ENCODE data around the gene NEU2.
"Not testable (repeated sequence)": the region's sequence is repeated elsewhere in the genome, so short reads cannot be mapped to it uniquely, and the experiment has no call there.

Gene NEU2

DNA sequence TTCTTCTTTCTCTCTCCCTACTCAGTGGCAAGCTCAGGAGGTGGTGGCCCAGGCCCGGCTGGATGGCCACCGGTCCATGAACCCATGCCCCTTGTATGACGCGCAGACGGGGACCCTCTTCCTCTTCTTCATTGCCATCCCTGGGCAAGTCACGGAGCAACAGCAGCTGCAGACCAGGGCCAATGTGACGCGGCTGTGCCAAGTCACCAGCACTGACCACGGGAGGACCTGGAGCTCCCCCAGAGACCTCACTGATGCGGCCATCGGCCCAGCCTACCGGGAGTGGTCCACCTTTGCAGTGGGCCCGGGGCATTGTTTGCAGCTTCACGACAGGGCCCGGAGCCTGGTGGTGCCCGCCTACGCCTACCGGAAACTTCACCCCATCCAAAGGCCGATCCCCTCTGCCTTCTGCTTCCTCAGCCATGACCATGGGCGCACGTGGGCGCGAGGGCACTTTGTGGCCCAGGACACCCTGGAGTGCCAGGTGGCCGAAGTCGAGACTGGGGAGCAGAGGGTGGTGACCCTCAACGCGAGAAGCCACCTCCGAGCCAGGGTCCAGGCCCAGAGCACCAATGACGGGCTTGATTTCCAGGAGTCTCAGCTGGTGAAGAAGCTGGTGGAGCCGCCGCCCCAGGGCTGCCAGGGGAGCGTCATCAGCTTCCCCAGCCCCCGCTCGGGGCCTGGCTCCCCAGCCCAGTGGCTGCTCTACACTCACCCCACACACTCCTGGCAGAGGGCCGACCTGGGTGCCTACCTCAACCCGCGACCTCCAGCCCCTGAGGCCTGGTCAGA is 1.8 kb downstream of the NEU2 start:
- no peak for DNase-seq (ENCODE audit: low spot score)

DNA sequence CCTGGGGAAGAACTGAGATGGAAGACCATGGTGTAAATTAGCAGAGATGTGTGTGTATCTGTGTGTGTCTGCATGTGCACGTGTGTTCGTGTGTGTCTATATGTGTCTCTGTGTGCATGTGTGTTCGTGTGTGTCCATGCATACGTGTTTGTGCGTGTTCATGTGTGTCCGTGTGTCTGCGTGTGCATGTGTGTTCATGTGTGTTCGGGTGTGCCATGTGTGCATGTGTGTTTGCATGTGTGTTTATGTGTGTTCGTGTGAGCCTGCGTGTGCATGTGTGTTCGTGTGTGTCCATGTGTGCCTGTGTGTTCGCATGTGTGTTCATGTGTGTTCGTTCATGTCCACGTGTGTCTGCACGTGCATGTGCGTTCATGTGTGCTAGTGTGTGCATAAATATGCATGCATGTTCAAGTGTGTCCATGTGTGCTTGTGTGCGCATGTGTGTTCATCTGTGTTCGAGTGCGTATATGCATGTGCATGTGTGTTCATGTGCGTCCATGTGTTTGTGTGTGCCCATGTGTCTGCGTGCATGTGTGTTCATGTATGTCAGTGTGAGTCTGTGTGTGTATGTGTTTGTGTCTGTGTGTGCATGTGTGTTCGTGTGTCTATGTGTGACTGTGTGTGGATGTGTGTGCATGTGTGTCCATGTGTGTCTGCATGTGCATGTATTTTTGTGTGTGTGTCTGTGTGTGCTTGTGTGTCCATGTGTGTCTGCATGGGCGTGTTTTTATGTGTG is 3.1 kb downstream of the NEU2 start:
- no peak for DNase-seq (ENCODE audit: low spot score)

DNA sequence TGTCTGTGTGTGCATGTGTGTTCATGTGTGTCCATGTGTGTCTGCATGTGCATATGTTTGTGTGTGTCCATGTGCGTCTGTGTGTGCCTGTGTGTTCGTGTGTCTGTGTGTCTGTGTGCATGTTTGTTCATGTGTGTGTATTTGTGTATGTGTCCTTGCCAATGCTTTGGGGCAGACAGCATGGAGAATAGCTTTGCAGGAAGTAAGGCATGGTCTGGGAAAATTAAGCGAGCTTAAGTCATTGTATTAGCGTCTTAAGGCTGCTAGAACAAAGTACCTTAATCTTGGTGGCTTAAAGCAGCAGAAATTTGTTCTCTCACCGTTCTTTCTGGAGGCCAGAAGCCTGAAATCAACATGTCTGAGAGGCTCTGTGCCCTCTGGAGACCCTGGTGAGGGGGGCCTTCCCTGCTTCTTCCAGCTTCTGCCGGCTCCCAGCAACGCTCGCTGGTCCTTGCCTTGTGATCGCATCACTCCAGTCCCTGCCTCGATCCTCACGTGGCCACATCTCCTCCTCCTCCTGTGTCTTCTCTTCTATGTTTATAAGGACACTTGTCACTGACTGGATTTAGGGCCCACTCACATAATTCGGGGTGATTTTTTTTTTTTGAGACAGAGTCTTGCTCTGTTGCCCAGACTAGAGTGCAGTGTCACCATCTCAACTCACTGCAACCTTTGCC is 3.8 kb downstream of the NEU2 start:
- DNase-seq (ENCODE audit: low spot score) = no peak

DNA sequence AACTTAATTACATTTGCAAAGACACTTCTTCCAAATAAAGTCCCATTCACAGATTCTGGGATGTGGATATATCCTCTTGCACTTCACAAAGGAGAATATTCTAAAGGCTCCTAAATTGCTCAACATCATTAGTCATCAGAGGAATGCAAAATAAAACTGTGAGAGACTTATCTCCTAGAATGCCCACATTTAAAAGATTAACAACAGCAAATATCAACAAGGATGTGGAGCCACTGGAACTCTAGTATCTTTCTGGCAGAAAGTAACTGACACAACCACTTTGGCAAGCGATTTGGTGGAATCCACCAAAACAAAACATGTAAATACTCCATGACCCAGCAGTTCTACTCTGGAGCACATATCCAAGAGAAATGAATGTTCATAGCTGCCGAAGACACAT is 4.6 kb downstream of the NEU2 start:
- DNase-seq (ENCODE audit: low spot score) = no peak

DNA sequence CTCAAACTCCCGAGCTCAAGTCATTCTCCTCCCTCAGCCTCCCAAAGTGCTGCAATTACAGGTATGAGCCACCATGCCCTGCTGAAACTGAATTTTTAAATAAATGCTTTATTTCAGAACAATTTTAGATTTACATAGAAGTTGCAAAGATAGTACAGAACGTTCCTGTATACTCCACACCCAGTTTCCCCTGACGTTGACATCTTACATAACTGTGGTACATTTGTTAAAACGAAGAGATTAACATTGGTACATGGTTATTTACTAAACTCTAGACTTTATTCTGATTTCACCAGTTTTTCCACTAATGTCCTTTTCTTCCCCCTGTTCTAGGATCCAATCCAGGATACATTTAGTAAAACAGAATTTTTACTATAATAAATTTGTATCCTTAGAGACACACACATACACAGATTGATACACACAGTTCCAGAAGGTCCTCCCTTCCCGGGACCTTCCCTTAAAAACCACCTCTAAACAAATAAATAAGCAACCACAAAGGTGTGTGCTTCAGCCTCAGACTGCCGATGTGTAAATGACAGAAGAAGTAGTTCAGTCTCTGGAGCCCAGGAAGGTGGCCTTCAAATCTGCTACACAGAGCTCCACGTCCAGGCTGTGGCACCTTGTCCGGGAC is 6.9 kb downstream of the NEU2 start:
- no peak for DNase-seq (ENCODE audit: low spot score)

DNA sequence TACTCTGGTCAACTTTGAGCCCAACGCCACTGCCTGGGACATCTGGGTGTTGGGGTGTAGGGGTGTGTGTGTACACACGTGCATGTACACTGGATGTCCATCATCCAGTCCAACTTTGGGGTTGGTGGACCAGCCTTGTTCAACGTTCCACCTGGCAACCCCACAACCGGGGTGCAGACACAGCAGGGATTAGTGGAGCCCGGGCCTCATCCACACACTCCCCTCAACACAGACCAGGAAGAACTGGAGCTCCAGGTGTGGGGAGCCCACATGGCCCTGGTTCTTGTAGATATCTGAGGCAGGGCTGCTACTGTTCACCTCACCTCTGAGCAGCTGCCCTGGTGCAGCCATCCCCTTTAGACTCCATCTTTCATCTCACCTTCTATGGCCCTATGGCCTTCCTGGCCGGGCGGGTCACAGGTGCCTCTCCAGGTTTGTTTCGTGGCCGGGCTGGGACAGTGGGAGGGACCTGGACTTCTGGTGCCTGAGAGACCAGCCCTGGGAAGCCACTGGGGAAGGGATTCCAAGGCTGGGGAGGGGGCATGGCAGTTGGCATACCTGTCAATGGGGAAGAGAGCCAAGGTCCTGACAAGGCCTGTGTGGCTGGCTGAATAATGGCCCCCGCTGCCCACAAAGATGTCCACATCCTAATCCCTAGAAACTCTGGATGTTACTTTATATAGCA is 7.5 kb downstream of the NEU2 start:
- DNase-seq (ENCODE audit: low spot score) = no peak

DNA sequence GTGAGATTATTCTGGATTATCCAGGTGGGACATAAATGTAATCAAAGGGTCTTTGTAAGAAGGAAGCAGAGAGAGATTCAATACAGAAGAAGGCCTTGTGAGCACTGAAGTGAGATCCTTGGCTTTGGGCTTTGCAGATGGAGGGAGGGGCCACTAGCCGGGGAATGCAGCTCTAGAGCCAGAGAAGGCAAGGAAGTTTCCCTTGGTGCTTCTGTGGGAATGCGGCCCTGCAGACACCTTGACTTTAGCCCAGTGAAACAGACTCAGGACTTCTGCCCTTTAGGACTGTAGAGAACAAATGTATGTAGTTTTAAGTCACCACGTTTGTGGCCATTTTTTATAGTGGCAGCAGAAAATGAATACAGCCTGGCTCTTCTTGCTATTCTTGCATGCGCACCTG is 8.1 kb downstream of the NEU2 start:
- no peak for DNase-seq (ENCODE audit: low spot score)

DNA sequence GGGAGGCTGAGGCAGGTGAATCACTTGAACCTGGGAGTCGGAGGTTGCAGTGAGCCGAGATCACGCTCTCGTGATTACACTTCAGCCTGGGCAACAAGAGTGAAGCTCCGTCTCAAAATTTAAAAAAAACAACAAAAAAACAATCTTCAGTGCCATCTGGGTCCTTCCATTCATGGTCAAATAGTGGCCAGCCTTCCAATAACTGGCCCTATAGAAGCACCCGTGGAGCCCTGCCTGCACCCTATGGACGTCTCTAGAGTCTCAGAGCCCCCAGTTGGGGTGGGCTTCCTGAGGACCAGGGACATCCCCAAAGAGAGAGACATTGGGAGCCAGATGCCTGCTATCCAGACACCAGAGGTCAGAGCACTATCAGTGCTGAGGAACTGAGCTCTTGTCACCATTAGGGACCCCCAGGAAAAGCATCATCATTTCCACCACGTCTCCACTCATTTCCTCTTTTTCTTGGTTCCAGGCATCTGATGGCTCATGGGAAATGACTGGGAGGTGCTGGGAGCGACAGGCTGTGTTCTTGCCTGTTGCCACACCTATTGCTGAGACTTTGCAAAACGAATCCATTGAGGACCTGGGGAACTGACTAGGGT is 9.4 kb downstream of the NEU2 start:
- DNase-seq (ENCODE audit: low spot score) = no peak

DNA sequence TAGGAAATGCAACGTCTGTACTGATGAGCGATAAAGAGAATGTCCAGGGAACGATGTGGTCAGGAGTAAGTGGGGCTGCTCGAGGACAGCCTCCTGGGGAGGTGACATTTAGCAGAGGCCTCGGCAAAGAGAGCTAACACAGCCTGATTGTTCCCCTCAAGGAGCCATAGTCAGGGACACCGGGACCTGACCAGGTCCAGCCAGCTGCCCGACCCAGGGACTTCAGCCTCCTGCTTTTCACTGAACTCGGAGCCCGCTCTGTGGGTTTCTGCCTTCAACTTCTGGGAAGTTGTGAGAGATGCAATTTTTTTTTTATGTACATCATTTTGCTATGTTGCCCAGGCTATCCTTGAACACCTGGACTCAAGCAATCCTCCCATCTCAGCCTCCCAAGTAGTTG is 10.1 kb downstream of the NEU2 start:
- no peak for DNase-seq (ENCODE audit: low spot score)

DNA sequence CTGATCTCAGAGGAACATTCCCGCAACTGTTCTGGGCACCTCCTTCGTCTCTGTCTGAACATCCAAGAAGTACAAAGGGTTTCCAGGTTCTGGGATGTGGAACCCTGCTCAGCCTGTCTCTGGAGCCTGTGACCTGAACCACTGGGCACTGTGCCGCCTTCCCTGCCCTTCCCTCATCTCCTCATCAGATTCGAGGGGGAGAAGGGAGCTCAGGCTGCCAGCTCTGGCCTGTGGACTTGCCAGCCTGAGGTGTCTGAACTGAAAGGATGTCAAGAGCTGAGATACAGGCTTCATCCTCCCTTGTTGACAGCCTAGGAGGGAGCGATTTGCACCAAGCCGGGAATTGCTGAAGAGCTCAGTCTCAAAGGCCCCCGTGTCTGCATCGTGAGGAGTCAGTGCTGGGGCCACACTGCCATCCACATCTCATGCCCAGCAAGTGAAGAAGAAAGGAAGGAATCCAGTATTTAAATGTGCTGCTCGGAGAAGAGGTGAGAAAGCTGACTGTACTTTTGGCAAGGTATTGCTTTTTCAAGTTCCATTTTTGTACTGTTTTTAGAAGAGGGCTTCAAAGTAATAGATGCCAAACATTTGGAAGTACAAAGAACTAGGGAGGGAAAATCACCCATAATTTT is 12.6 kb downstream of the NEU2 start:
- DNase-seq (ENCODE audit: low spot score) = no peak

DNA sequence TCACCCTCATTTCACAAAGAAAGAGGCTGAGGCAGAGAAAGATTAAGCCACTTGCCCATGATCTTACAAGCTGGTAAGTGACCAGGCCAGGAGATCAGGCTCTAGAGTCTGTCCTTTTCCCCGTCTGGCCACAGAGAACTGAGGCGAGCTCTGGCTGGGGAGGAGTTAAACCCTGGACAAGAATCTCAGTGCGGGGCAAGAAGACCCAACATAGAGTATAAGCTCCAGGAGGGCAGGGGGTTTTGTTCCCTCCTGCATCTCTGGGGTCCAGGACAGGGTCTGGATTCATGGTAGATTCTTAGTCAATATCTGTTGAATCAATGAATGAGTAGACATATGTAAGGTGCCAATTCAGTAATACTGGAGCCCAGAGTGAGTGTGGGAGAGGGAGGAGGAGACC is 14.7 kb downstream of the NEU2 start:
- DNase-seq (ENCODE audit: low spot score) = no peak

DNA sequence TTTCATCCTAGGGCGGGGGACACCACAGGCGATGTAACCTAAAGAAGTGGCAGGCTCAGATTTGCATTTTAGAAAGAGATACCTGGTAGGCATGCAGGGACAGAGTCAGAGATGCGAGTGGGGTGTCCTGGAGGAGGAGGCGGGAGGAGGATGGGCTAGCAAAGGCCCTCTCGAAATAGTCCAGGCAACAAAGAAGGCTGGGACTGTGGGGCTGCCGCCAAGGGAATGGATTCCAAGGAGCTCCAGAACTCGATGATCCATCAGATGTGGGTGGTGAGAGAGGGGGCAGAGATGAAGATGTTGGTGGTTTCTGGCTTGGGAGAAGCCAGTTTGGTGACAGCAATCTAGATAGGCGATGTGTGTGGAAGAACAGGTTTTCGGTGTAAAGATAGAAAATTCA is 15.2 kb downstream of the NEU2 start:
- DNase-seq (ENCODE audit: low spot score) = no peak

DNA sequence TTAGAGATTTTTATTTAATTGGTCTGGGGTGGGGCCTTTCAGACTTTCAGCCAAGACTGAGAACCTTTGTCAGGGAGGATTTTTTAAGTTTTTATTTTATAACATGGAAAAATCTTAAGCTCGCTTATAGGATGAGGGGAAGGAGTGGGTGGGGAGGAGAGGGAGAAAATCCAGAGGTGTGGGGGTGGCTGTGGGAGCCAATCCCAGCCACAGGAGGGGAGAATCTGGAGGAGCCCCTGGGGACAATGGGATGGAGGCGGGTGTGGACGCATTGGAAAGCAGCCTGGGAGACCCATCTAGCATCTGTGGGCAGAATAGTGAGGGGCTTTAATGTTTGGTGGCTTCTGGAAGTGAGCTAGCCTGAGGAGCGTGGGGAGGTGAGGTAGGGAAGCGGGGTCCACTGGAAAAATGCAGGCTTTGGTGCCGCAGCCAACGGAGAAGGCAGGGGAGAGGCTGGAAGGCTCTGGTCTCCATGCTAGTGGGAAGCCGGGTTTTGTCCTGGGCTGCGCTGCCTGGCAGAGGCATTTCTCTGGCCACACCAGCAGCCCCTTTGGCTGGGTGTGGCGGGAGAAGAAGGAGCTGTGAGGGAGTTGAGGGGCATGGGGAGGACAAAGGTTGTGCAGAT is 16.2 kb downstream of the NEU2 start:
- no peak for DNase-seq (ENCODE audit: low spot score)

DNA sequence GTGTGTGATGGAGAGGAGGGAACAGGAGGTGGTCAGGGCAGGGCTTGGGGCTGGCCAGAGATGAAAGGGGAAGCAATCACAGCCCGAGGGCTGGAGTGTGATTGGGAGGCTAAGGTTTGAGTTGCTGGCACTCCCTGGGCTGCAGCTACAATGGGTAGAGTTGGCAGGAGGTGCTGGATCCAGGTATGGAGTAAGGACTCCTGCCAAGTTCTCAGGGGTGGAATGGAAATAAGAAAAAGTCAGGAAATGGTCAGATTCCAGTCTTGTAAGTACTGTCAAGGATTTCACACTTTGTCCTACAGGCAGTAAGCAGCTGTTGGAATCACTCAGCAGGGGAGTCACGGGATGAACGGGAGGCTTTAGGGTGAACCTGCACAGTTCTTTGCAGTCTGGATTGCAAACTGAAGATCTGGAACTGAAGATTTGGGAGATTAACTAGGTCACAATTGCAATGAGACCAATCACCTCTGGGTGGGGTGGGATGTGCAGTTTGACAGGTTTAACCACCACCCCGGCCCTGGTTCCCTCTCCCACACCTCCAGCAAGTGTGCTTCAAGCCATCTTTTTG is 16.8 kb downstream of the NEU2 start:
- DNase-seq (ENCODE audit: low spot score) = no peak

DNA sequence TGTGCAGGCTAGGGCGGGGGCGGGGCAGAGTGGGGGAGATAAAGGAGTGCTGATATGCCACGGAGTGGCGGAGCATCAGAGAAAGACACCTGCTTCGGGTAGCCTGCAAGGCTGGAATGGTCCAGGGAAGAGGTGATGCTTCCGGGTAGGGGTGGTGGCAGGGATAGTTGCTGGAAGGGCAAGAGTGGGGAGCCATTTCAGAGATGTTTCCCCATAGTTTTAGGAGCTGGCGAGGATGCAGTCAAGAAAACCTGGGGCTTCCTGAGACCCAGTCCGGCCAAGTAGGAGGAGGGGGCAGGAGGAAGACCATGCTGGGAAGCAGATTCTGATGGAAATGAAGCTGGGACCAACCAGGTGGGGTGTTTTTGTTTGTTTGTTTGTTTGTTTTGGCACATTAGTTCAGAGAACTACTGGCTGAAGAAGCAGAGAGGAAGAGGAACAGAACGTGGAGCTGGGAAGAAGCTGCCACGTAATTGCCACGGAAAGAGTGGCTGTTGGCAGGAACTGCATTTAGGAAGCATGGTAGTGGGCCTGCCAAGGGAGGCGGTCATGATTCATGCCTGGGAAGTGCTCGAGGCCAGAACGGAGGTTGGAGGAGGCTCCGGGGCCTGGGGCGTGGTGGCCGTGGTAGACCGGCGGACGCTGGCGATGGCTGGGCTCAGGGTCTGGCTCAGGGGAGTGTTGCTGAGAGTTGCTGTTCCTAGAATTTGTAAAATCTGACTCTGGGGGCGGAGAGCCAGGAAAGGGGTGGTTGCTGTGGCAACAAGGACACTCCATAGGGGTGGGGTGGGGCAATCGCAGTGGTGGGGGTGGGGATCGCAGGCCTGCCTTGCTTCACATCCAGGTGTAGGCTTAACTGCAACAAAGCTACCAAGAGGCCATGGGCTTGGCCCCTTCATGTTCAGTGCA is 19.0 kb downstream of the NEU2 start:
- DNase-seq (ENCODE audit: low spot score) = no peak

DNA sequence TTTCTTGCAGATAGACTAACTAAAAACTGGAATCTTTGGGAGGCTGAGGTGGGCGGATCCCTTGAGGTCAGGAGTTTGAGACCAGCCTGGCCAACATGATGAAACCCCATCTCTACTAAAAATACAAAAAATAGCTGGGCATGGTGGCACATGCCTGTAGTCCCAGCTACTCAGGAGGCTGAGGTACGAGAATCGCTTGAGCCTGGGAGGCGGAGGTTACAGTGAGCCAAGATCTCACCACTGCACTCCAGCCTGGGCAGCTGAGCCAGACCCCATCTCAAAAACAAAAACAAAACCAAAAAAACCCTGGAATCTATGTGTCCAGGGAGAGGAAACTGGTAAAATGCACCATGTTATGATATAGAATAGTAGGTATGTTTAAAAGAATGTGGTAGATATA is 20.0 kb downstream of the NEU2 start:
- not testable (repeated sequence) for DNase-seq (ENCODE audit: low spot score)

DNA sequence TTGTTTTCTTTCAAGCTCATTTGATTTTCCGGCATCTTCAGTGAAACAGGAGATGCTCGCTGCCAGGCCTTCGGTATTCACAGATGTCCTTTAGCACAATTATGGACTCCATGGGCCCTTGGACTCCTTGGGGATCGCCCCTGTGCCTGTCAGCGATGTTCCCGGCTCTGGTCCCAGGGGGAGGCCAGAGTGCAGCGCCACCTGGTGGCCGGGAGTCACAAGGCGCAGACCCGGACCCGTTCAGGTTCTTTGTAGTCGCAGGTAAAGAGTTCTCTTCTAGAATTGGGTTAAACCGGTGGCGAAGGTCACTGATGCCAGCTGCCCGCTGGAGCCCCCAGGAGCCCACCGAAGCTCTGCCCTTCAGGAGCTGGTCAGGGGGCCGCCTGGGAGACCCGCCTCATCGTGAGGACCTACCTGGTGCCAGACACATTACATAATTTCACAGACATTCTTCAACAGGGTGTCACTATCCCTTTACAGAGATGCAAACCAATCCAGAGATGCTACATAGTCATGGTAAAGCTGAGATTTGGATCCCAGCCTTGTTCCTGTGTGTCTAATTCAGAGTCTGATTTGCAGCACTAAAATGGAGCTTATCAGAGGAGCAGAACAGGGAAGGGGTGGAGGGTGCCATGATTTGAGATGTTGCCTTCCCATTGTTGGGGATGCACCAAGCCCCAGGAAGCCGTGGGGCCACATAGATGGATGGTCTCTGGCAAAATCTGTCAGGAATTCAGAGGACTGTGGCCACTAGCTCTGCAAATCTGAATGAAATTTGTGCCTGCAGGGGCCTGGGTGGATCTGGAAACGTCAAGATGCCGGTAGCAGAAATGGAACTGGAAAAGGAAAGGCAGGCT is 21.7 kb downstream of the NEU2 start:
- DNase-seq (ENCODE audit: low spot score) = peak; percentile 84

DNA sequence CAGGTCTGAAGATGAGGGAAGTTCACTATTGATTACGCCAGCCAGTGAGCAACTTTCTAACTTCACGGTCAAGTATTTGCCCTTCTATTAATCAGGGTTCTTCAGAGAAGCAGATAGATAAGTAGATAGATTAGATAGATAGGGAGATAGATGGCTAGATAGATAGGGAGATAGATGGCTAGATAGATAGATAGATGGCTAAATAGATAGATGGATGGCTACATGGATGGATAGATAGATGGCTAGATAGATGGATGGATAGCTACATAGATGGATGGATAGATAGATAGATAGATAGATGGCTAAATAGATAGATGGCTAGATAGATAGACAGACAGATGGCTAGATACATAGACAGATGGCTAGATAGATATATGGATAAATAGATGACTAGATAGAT is 22.9 kb downstream of the NEU2 start:
- no peak for DNase-seq (ENCODE audit: low spot score)

Measured in ecto neural progenitor cell (in vitro differentiated cells).